Pancreas (tissue), 10 donors: ENCODE data around the gene CDK4. TPM values are rescaled to one million over a fixed set of nuclear protein-coding genes. Genes with fewer than 3 reads are reported as not detected.

Source experiments
- ATAC-seq, 4 donors: fragments of 200-7000 bp; cut with Tn5 transposase; one replicate each; pipeline versions ENCODE4 v1.8.0 to v1.9.1; 2020; ENCODE audit warnings: mild to moderate bottlenecking in 4 of 4, moderate library complexity in 4 of 4
- DNase-seq, 6 donors: peaks; one replicate each; pipeline ENCODE4 v3.0.0-alpha.2; 2020
- FAIRE-seq: peaks from 2 replicates; lab custom pipeline; 2012; peaks lifted over from hg19 to GRCh38; lab: Jason Lieb, UNC
- H3K27ac ChIP-seq, 4 donors: fragments of 200-600 bp; sonication (generic); 1 replicate in 3 of 4; 2 replicates in 1 of 4; pipeline versions ENCODE4 v1.5.0 to v1.8.0; 2020
- H3K27me3 ChIP-seq, 4 donors: fragments of 200-600 bp; one replicate each; pipeline ENCODE4 v1.8.0; 2021
- H3K36me3 ChIP-seq, 3 donors: fragments of 200-600 bp; sonication (generic) in 1 of 3; one replicate each; pipeline versions ENCODE4 v1.5.0 to v1.8.0; 2020 to 2021
- H3K4me1 ChIP-seq, 3 donors: fragments of 200-600 bp; one replicate each; pipeline ENCODE4 v1.8.0; 2021
- H3K4me3 ChIP-seq, 4 donors: fragments of 200-600 bp; sonication (generic) in 2 of 4; one replicate each; pipeline versions ENCODE4 v1.5.0 to v1.8.0; 2020 to 2021
- H3K9me3 ChIP-seq, 4 donors: fragments of 200-600 bp; one replicate each; pipeline ENCODE4 v1.8.0; 2021
- CTCF ChIP-seq, 4 donors: fragments of 200-600 bp; sonication (generic) in 3 of 4; IDR thresholded peaks; one replicate each; pipeline versions ENCODE4 v1.5.0 to v1.8.0; 2021; ENCODE audit warnings: antibody characterized with exemption in 4 of 4
- WGBS, 2 donors: extraction: QIAGEN DNeasy Blood & Tissue Kit; methylation state at CpG; one replicate each; pipeline ENCODE4 v1.1.7; 2013; 5-methylcytosine and 5-hydroxymethylcytosine counted together
- intact Hi-C, 3 donors: fragments of 100-400 bp; cut with DNase I; formaldehyde crosslinking; loops; one replicate each; pipeline versions ENCODE4 v1.11.1 to v1.14.2; 2022
- polyA plus RNA-seq, 2 donors: library from polyadenylated mRNA; stranded (reverse); fragments of 200-250 nt; gene quantifications; one replicate each; pipeline ENCODE4 v1.2.3, GENCODE V29; 2013
- total RNA-seq, 6 donors: library from RNA; stranded (reverse); fragmentation: NEBNext Ultra II Directional in 4 of 6; extraction: Animal tissue kit (Norgen Biotek cat#: 25700) in 4 of 6; gene quantifications; one replicate each; pipeline versions ENCODE4 v1.2.1 to v1.2.4, GENCODE V29; 2021 to 2023
- donor health status: healthy with polysubstance abuse.
- donor health status: DM: no; HTN: no; CAD: no; lungs with moderate emphysema.
- donor health status: DM: no; HTN: no; CAD: no.
- donor health status: control.
- donor health status: control.
- donor health status: Bipolar disorder and iron deficiency.
- donor health status: DM: yes; HTN: yes; CAD: no.
- donor health status: DM: no; HTN: no; CAD: no.
- donor health status: DM: no; HTN: no; CAD: no.
- donor health status: DM: yes; HTN: yes; CAD: no.

CDK4 gene
- total and polyA plus RNA-seq, 8 donors: 26.7 to 48.5 (median 40.3) TPM

GRCh38 chr12:57735952-57736740 lies 16.0 kb downstream of the CDK4 start:
- 6 to 7% methylated on average over 47 to 49 of the region's 49 CpGs for WGBS, 2 donors
- Histone ChIP-seq H3K27me3 (peaks cover 0 to 12% (median 0%) of the 10 kb centered on the region in 4 donors), H3K4me1 (peaks cover 9 to 15% (median 13%) of the 10 kb centered on the region in 3 donors), H3K4me3 (peak overlapping the region in 1 of 4 donors; percentile 14), H3K27ac (no peak overlapping the region), H3K9me3 (no peaks in the 10 kb centered on the region), H3K36me3 (no peaks in the 10 kb centered on the region)
- DNase-seq (peak in 1 of 6 donors; percentile 69), ATAC-seq (peak in 3 of 4 donors; percentile 55 to 57 (median 57)), FAIRE-seq (no peak)
- TF ChIP-seq CTCF (IDR thresholded peaks at IDR 0.05): no peak
- intact Hi-C loops: no loop called here

- H3K27me3 ChIP-seq: peaks cover 0 to 12% (median 0%) of the 10 kb centered on the region in 4 donors
These were observed 16.8 kb downstream of the CDK4 start for GRCh38 chr12:57735198-57735855.

GRCh38 chr12:57734591-57734990 lies 17.5 kb downstream of the CDK4 start:
- Histone ChIP-seq H3K36me3 (no peaks in the 10 kb centered on the region), H3K4me3 (no peak overlapping the region), H3K27me3 (peaks cover 0 to 12% (median 0%) of the 10 kb centered on the region in 4 donors), H3K27ac (no peak overlapping the region), H3K9me3 (no peaks in the 10 kb centered on the region), H3K4me1 (peaks cover 9 to 15% (median 13%) of the 10 kb centered on the region in 3 donors)
- no peak for TF ChIP-seq CTCF (IDR thresholded peaks at IDR 0.05)
- ATAC-seq (no peak), DNase-seq (no peak), FAIRE-seq (no peak)
- WGBS, 2 donors: 68 to 79% methylated on average over 4 of the region's 4 CpGs
- intact Hi-C loops: no loop called here

More at GRCh38 chr12:57735198-57735855, 16.8 kb downstream of the CDK4 start:
- H3K27ac ChIP-seq: no peak overlapping the region
- no peak for TF ChIP-seq CTCF (IDR thresholded peaks at IDR 0.05)
- no peak overlapping the region for H3K4me3 ChIP-seq
- 2 to 12% methylated on average over 5 to 8 of the region's 8 CpGs for WGBS, 2 donors
- no peaks in the 10 kb centered on the region for H3K36me3 ChIP-seq
- DNase-seq: no peak
- ATAC-seq: peak in 1 of 4 donors; percentile 5
- intact Hi-C loops: no loop called here
- peaks cover 9 to 15% (median 13%) of the 10 kb centered on the region in 3 donors for H3K4me1 ChIP-seq
- no peaks in the 10 kb centered on the region for H3K9me3 ChIP-seq
- FAIRE-seq: no peak

GRCh38 chr12:57733928-57734327 lies 18.2 kb downstream of the CDK4 start:
- H3K4me1 ChIP-seq: peaks cover 9 to 15% (median 13%) of the 10 kb centered on the region in 3 donors
- FAIRE-seq (no peak), DNase-seq (no peak), ATAC-seq (no peak)
- H3K27me3 ChIP-seq: peaks cover 0 to 12% (median 0%) of the 10 kb centered on the region in 4 donors
- intact Hi-C loops: no loop called here
- 71 to 79% methylated on average over 6 of the region's 6 CpGs for WGBS, 2 donors
- H3K4me3 ChIP-seq: no peak overlapping the region
- no peak overlapping the region for H3K27ac ChIP-seq
- H3K9me3 ChIP-seq: no peaks in the 10 kb centered on the region
- H3K36me3 ChIP-seq: no peaks in the 10 kb centered on the region
- no peak for TF ChIP-seq CTCF (IDR thresholded peaks at IDR 0.05)
